Measurements from ENCODE around the gene HOXD4.

Gene HOXD4

GRCh38 chr2:176170602-176171305 is 19.4 kb downstream of the HOXD4 start:
- DNase-seq (ENCODE audit: low read depth): no peak

GRCh38 chr2:176171351-176172006 is 20.1 kb downstream of the HOXD4 start:
- DNase-seq (ENCODE audit: low read depth): no peak

- no peak for DNase-seq (ENCODE audit: low read depth)
Observed at GRCh38 chr2:176172007-176172894, 20.9 kb downstream of the HOXD4 start.

- DNase-seq (ENCODE audit: low read depth): no peak
Observed at GRCh38 chr2:176172895-176173566, 21.7 kb downstream of the HOXD4 start.

GRCh38 chr2:176173567-176174381 is 22.4 kb downstream of the HOXD4 start:
- DNase-seq (ENCODE audit: low read depth): no peak

- DNase-seq (ENCODE audit: low read depth): no peak
Observed at GRCh38 chr2:176174382-176174823, 23.1 kb downstream of the HOXD4 start.

- no peak for DNase-seq (ENCODE audit: low read depth)
Observed at GRCh38 chr2:176174824-176175708, 23.7 kb downstream of the HOXD4 start.

- no peak for DNase-seq (ENCODE audit: low read depth)
Observed at GRCh38 chr2:176175709-176176607, 24.6 kb downstream of the HOXD4 start.

- no peak for DNase-seq (ENCODE audit: low read depth)
Observed at GRCh38 chr2:176177580-176178037, 26.3 kb downstream of the HOXD4 start.

GRCh38 chr2:176178038-176178756 is 26.8 kb downstream of the HOXD4 start:
- DNase-seq (ENCODE audit: low read depth): no peak

- DNase-seq (ENCODE audit: low read depth): no peak
Observed at GRCh38 chr2:176178757-176179295, 27.5 kb downstream of the HOXD4 start.

- DNase-seq (ENCODE audit: low read depth): no peak
Observed at GRCh38 chr2:176181551-176181950, 30.2 kb downstream of the HOXD4 start.

GRCh38 chr2:176182671-176183070 is 31.3 kb downstream of the HOXD4 start:
- no peak for DNase-seq (ENCODE audit: low read depth)

- DNase-seq (ENCODE audit: low read depth): no peak
Observed at GRCh38 chr2:176184749-176185148, 33.4 kb downstream of the HOXD4 start.

GRCh38 chr2:176186024-176186423 is 34.7 kb downstream of the HOXD4 start:
- no peak for DNase-seq (ENCODE audit: low read depth)

GRCh38 chr2:176187200-176187898 is 36.0 kb downstream of the HOXD4 start:
- no peak for DNase-seq (ENCODE audit: low read depth)
